WTC11 (cell line): ENCODE measurements around the gene FGF13. TPM values are rescaled to one million over a fixed set of nuclear protein-coding genes. Genes with fewer than 3 reads are reported as not detected.

ENCODE experiments used
- ARID4B ChIP-seq: sonication (generic); formaldehyde crosslinking; IDR thresholded peaks from 2 replicates; pipeline ENCODE4 v1.8.0; 2023; ENCODE audit warnings: missing genetic modification reagents, mild to moderate bottlenecking, borderline replicate concordance
- ATF2 ChIP-seq: sonication (generic); formaldehyde crosslinking; IDR thresholded peaks from 2 replicates; pipeline ENCODE4 v1.8.1; 2022; ENCODE audit warnings: low read depth, missing genetic modification reagents, borderline replicate concordance
- CDX4 ChIP-seq: fragments of 250-450 bp; sonication (Bioruptor Pico); IDR thresholded peaks from 2 replicates; pipeline ENCODE4 v1.9.0; 2021; ENCODE audit warnings: moderate library complexity, mild to moderate bottlenecking, inconsistent platforms, borderline replicate concordance
- CTCF ChIP-seq: fragments of 200-600 bp; IDR thresholded peaks from 2 replicates; pipeline ENCODE4 v1.8.0; 2022; ENCODE audit warnings: antibody characterized with exemption
- IRF2 ChIP-seq: sonication (generic); formaldehyde crosslinking; IDR thresholded peaks from 2 replicates; pipeline ENCODE4 v1.8.0; 2022; ENCODE audit warnings: low read depth, missing genetic modification reagents, borderline replicate concordance
- JAZF1 ChIP-seq: fragments of 250-450 bp; sonication (Bioruptor Pico); IDR thresholded peaks from 2 replicates; pipeline ENCODE4 v1.9.0; 2021; ENCODE audit warnings: moderate library complexity, mild to moderate bottlenecking, inconsistent platforms
- MLX ChIP-seq: sonication (generic); formaldehyde crosslinking; IDR thresholded peaks from 2 replicates; pipeline ENCODE4 v1.8.1; 2023; ENCODE audit warnings: mild to moderate bottlenecking, missing genetic modification reagents, moderate library complexity
- NR1H2 ChIP-seq: sonication (generic); formaldehyde crosslinking; IDR thresholded peaks from 2 replicates; pipeline ENCODE4 v1.9.0; 2021; ENCODE audit warnings: mild to moderate bottlenecking, moderate library complexity, missing genetic modification reagents
- NR3C1 ChIP-seq: sonication (generic); formaldehyde crosslinking; conservative IDR thresholded peaks from 2 replicates; pipeline ENCODE4 v1.8.1; 2023; ENCODE audit warnings: low read depth, mild to moderate bottlenecking, missing genetic modification reagents
- PREB ChIP-seq: sonication (generic); formaldehyde crosslinking; IDR thresholded peaks from 2 replicates; pipeline ENCODE4 v1.8.1; 2022; ENCODE audit warnings: mild to moderate bottlenecking, missing genetic modification reagents, moderate library complexity, borderline replicate concordance
- TEAD1 ChIP-seq: sonication (generic); formaldehyde crosslinking; IDR thresholded peaks from 2 replicates; pipeline ENCODE4 v1.8.0; 2022; ENCODE audit warnings: mild to moderate bottlenecking, missing genetic modification reagents
- ZBTB43 ChIP-seq: sonication (generic); formaldehyde crosslinking; IDR thresholded peaks from 2 replicates; pipeline ENCODE4 v1.8.1; 2023; ENCODE audit warnings: mild to moderate bottlenecking, missing genetic modification reagents
- ZNF416 ChIP-seq: fragments of 250-450 bp; sonication (Bioruptor Pico); IDR thresholded peaks from 2 replicates; pipeline ENCODE4 v1.9.0; 2021; ENCODE audit warnings: mild to moderate bottlenecking, inconsistent platforms
- ZNF425 ChIP-seq: fragments of 250-450 bp; sonication (Bioruptor Pico); conservative IDR thresholded peaks from 2 replicates; pipeline ENCODE4 v1.9.0; 2021; ENCODE audit warnings: mild to moderate bottlenecking
- total RNA-seq: library from RNA; stranded (reverse); gene quantifications from 3 replicates; pipeline ENCODE4 v1.2.3, GENCODE V29; 2021

Gene FGF13
- total RNA-seq, 1 experiment from 2014 or later, result 32.1 TPM

GRCh38 chrX:138691186-138691585, 20.3 kb downstream of the FGF13 start (continued):
- TF ChIP-seq ARID4B (CRISPR knock-in tag) (no peak), PREB (CRISPR knock-in tag) (no peak), ATF2 (CRISPR knock-in tag) (no peak), ZBTB43 (CRISPR knock-in tag) (no peak), ZNF425 (CRISPR knock-in tag) (no peak), IRF2 (CRISPR knock-in tag) (no peak), ZNF416 (CRISPR knock-in tag) (no peak), TEAD1 (CRISPR knock-in tag) (no peak), JAZF1 (CRISPR knock-in tag) (no peak), CDX4 (CRISPR knock-in tag) (no peak), CTCF (no peak), NR1H2 (CRISPR knock-in tag) (no peak), NR3C1 (CRISPR knock-in tag) (no peak), MLX (CRISPR knock-in tag) (no peak)
